H1 (cell line): ENCODE data around the gene MIPOL1. TPM values are rescaled to one million over a fixed set of nuclear protein-coding genes. Genes with fewer than 3 reads are reported as not detected.

ENCODE experiments used
- CTCF ChIA-PET: fragments of 300-600 bp; sonication (Branson Sonifier 250); formaldehyde crosslinking; loops from one replicate; lab custom pipeline; 2021; ENCODE audit not compliant: partially characterized antibody; lab: Charles Lee
- POLR2A ChIA-PET: fragments of 300-600 bp; sonication (Branson Sonifier 250); formaldehyde crosslinking; loops from one replicate; lab custom pipeline; 2021; ENCODE audit warnings: inconsistent platforms; ENCODE audit not compliant: partially characterized antibody; lab: Charles Lee
- DNase-seq, 2 experiments: peaks; one replicate each; pipeline versions ENCODE4 v3.0.0 to v3.0.0-alpha.2; 2010 to 2022; ENCODE audit warnings: low spot score in 2 of 2, low read depth in 1 of 2, mixed read lengths in 1 of 2
- FAIRE-seq: peaks from 2 replicates; lab custom pipeline; 2011; peaks lifted over from hg19 to GRCh38; lab: Jason Lieb, UNC
- H2AFZ ChIP-seq: 2 replicates; pipeline ENCODE4 v1.8.1; 2012; ENCODE audit warnings: low read length, inconsistent platforms
- H2AK5ac ChIP-seq: 2 replicates; pipeline ENCODE4 v1.6.1; 2013; ENCODE audit warnings: low read depth, low read length
- H2BK120ac ChIP-seq: replicated peaks from 2 replicates; pipeline ENCODE3; 2013; ENCODE audit warnings: low read depth, low read length, inconsistent platforms
- H2BK12ac ChIP-seq: 2 replicates; pipeline ENCODE4 v1.6.1; 2013; ENCODE audit warnings: low read depth, low read length
- H2BK15ac ChIP-seq: 2 replicates; pipeline ENCODE4 v1.6.1; 2013; ENCODE audit warnings: low read length
- H2BK20ac ChIP-seq: 2 replicates; pipeline ENCODE4 v1.6.1; 2013; ENCODE audit warnings: low read length
- H2BK5ac ChIP-seq: 2 replicates; pipeline ENCODE4 v1.6.1; 2013; ENCODE audit warnings: low read depth, low read length
- H3K14ac ChIP-seq: 2 replicates; pipeline ENCODE4 v1.6.1; 2013; ENCODE audit warnings: inconsistent platforms; ENCODE audit not compliant: insufficient read length
- H3K18ac ChIP-seq: 2 replicates; pipeline ENCODE4 v1.6.1; 2013; ENCODE audit warnings: low read length; ENCODE audit errors: extremely low read depth
- H3K23ac ChIP-seq: 2 replicates; pipeline ENCODE4 v1.6.1; 2013; ENCODE audit warnings: inconsistent platforms; ENCODE audit not compliant: insufficient read length
- H3K23me2 ChIP-seq: 2 replicates; pipeline ENCODE4 v1.6.1; 2013; ENCODE audit warnings: low read depth, low read length
- H3K27ac ChIP-seq: 2 replicates; pipeline ENCODE4 v1.6.1; 2011; ENCODE audit warnings: low read depth, low read length, inconsistent platforms
- H3K27me3 ChIP-seq, 4 experiments: replicated peaks in 1 of 4; 1 replicate in 1 of 4; 2 replicates in 3 of 4; pipeline versions ENCODE4 v1.6.1 to v1.8.1; 2011 to 2013; ENCODE audit warnings: low read length in 3 of 4, mild to moderate bottlenecking in 3 of 4, inconsistent platforms in 2 of 4, mixed read lengths in 2 of 4, moderate library complexity in 1 of 4; ENCODE audit not compliant: control insufficient read depth in 3 of 4, insufficient read depth in 3 of 4; ENCODE audit errors: extremely low read depth in 1 of 4
- H3K36me3 ChIP-seq, 4 experiments: 2 replicates each; pipeline versions ENCODE4 v1.6.1 to v1.8.1; 2011 to 2013; ENCODE audit warnings: mild to moderate bottlenecking in 4 of 4, low read length in 3 of 4, moderate library complexity in 2 of 4, control low read depth in 1 of 4, inconsistent platforms in 1 of 4; ENCODE audit not compliant: insufficient read depth in 4 of 4, control insufficient read depth in 2 of 4
- H3K4ac ChIP-seq: replicated peaks from 2 replicates; pipeline ENCODE3; 2013; ENCODE audit warnings: low read length, low read depth, mixed read lengths, inconsistent platforms; ENCODE audit not compliant: insufficient read length
- H3K4me1 ChIP-seq, 4 experiments: replicated peaks in 1 of 4; 1 replicate in 1 of 4; 2 replicates in 3 of 4; pipeline versions ENCODE4 v1.6.1 to v1.8.1; 2011 to 2013; ENCODE audit warnings: low read length in 3 of 4, inconsistent platforms in 2 of 4, mixed read lengths in 1 of 4; ENCODE audit not compliant: insufficient read depth in 4 of 4, control insufficient read depth in 3 of 4
- H3K4me2 ChIP-seq, 2 experiments: 2 replicates each; pipeline versions ENCODE4 v1.6.1 to v1.8.1; 2011 to 2013; ENCODE audit warnings: low read depth in 2 of 2, low read length in 2 of 2, control low read depth in 1 of 2, inconsistent platforms in 1 of 2, mild to moderate bottlenecking in 1 of 2; ENCODE audit not compliant: insufficient read depth in 1 of 2
- H3K4me3 ChIP-seq, 4 experiments: fragments of 200-600, 300-600 bp in 1 of 4; sonication (generic), shearing (Covaris generic), sonication (Bioruptor Twin) in 1 of 4; 2 replicates each; pipeline versions ENCODE4 v1.5.1 to v1.8.1; 2011 to 2016; ENCODE audit warnings: low read length in 4 of 4, low read depth in 3 of 4, control low read depth in 2 of 4, inconsistent platforms in 2 of 4, mild to moderate bottlenecking in 2 of 4, mixed read lengths in 1 of 4, moderate library complexity in 1 of 4; ENCODE audit not compliant: insufficient read depth in 2 of 4; ENCODE audit errors: extremely low read depth in 1 of 4
- H3K56ac ChIP-seq: replicated peaks from 2 replicates; pipeline ENCODE3; 2013; ENCODE audit warnings: low read depth, mild to moderate bottlenecking, mixed read lengths, low read length, inconsistent platforms; ENCODE audit not compliant: insufficient read length
- H3K79me1 ChIP-seq: 2 replicates; pipeline ENCODE4 v1.6.1; 2013; ENCODE audit warnings: low read depth, low read length, control low read depth
- H3K79me2 ChIP-seq, 2 experiments: 2 replicates each; pipeline versions ENCODE4 v1.6.1 to v1.8.1; 2012 to 2013; ENCODE audit warnings: low read length in 2 of 2, mild to moderate bottlenecking in 2 of 2, inconsistent platforms in 1 of 2; ENCODE audit not compliant: insufficient read depth in 2 of 2, control insufficient read depth in 1 of 2
- H3K9ac ChIP-seq, 4 experiments: replicated peaks in 1 of 4; 1 replicate in 1 of 4; 2 replicates in 3 of 4; pipeline versions ENCODE4 v1.6.1 to v1.8.1; 2011 to 2013; ENCODE audit warnings: low read depth in 3 of 4, low read length in 3 of 4, control low read depth in 2 of 4, mild to moderate bottlenecking in 2 of 4, moderate library complexity in 2 of 4, inconsistent platforms in 1 of 4; ENCODE audit errors: extremely low read depth in 1 of 4
- H3K9me3 ChIP-seq, 2 experiments: 2 replicates each; pipeline versions ENCODE4 v1.6.1 to v1.8.1; 2012 to 2013; ENCODE audit warnings: mild to moderate bottlenecking in 2 of 2, moderate library complexity in 2 of 2, control low read depth in 1 of 2, inconsistent platforms in 1 of 2, low read depth in 1 of 2, low read length in 1 of 2, mixed read lengths in 1 of 2; ENCODE audit not compliant: insufficient read depth in 2 of 2
- H4K20me1 ChIP-seq, 2 experiments: replicated peaks in 1 of 2; 2 replicates each; pipeline versions ENCODE3 to v1.8.1; 2011 to 2013; ENCODE audit warnings: inconsistent platforms in 2 of 2, low read length in 2 of 2, mild to moderate bottlenecking in 1 of 2; ENCODE audit not compliant: insufficient read depth in 2 of 2, control insufficient read depth in 1 of 2
- H4K5ac ChIP-seq: 2 replicates; pipeline ENCODE4 v1.6.1; 2013; ENCODE audit warnings: low read length, low read depth, mixed read lengths, inconsistent platforms; ENCODE audit not compliant: insufficient read length
- H4K8ac ChIP-seq: 2 replicates; pipeline ENCODE4 v1.8.0; 2013; ENCODE audit warnings: mild to moderate bottlenecking, moderate library complexity, low read length, inconsistent platforms; ENCODE audit not compliant: insufficient read depth; ENCODE audit errors: extremely low read depth
- H4K91ac ChIP-seq: replicated peaks from 2 replicates; pipeline ENCODE3; 2013; ENCODE audit warnings: low read length, mixed read lengths, inconsistent platforms; ENCODE audit not compliant: insufficient read length
- CBX8 ChIP-seq: fragments of 300-800, 300-1000 bp; sonication (generic); IDR thresholded peaks from 2 replicates; pipeline ENCODE4 v1.7.1; 2016; ENCODE audit warnings: low read depth, low read length, borderline replicate concordance
- CHD1 ChIP-seq: IDR thresholded peaks from 2 replicates; pipeline ENCODE4 v1.6.1; 2012; ENCODE audit warnings: low read depth, low read length, improper control_type of control experiment
- HDAC6 ChIP-seq: IDR thresholded peaks from one replicate; pipeline ENCODE4 v1.7.1; 2012; ENCODE audit warnings: low read depth, mild to moderate bottlenecking, inconsistent platforms, low read length, moderate library complexity
- KDM5A ChIP-seq: fragments of 200-600 bp; IDR thresholded peaks from 2 replicates; pipeline ENCODE4 v1.7.1; 2012; ENCODE audit warnings: mild to moderate bottlenecking, low read length, inconsistent platforms, mixed read lengths
- SP4 ChIP-seq: IDR thresholded peaks from 2 replicates; pipeline ENCODE4 v1.6.1; 2012; ENCODE audit warnings: low read length, inconsistent platforms
- WGBS, 2 experiments: shearing (Covaris generic) in 1 of 2; methylation state at CpG; one replicate each; pipeline versions ENCODE4 v1.1.6 to v1.1.7; 2013 to 2015; ENCODE audit warnings: low lambda C conversion rate in 2 of 2, mixed read lengths in 2 of 2, inconsistent platforms in 1 of 2, low coverage in 1 of 2, missing lambda C conversion rate in 1 of 2; ENCODE audit not compliant: insufficient replicate concordance in 2 of 2, insufficient coverage in 1 of 2, insufficient read length in 1 of 2; ENCODE audit errors: extremely low coverage in 1 of 2, missing lambda C conversion rate in 1 of 2; 5-methylcytosine and 5-hydroxymethylcytosine counted together
- polyA plus RNA-seq, 7 experiments: library from polyadenylated mRNA; depleted of rRNA in 3 of 7; stranded (reverse) in 5 of 7; unstranded in 2 of 7; fragments of >200 nt in 5 of 7; fragments of 200-250 nt in 2 of 7; gene quantifications; 1 replicate in 5 of 7; 2 replicates in 1 of 7; 4 replicates in 1 of 7; pipeline versions ENCODE4 v1.2.1 to v1.2.3, GENCODE V29; 2011 to 2013; ENCODE audit warnings: missing spikeins in 2 of 7, mixed read lengths in 2 of 7
- total RNA-seq: library from RNA; stranded (reverse); fragmentation: NEBNext Ultra II Directional; extraction: Animal tissue kit (Norgen Biotek cat#: 25700); gene quantifications from 2 replicates; pipeline ENCODE4 v1.2.1, GENCODE V29; 2021

The MIPOL1 gene
- total and polyA plus RNA-seq, 2 of the 8 experiments (the other 6 are each of a cell fraction or from before 2014, with no cell fraction given) = 2.8 to 23.9 TPM

DNA sequence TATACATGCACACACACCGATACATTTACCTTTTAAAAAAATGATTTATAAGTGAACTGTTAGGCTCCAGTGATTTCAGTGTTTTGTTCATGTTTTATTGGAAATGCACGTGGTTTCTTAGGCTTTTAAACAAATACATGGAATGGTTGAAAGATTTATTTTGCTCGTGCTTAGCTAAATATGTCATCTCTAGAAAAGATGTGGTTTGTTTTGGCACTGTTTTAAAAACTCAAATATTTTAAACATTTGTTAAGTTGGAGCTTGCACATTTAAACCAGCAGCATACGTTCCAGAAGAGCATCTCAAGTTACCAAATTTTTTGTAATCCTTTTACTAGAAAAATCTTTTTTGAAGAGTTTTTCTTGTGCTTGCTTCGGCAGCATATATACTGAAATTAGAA is 352.8 kb downstream of the MIPOL1 start:
- Histone ChIP-seq H3K27me3 (no peaks in the 10 kb centered on the region), H3K4me3 (no peak overlapping the region), H3K14ac (no peak overlapping the region), H2BK120ac (no peak overlapping the region), H3K9ac (no peak overlapping the region), H3K56ac (no peak overlapping the region), H3K79me2 (no peaks in the 10 kb centered on the region), H3K4ac (no peak overlapping the region), H2BK5ac (no peak overlapping the region), H3K23ac (no peak overlapping the region), H3K27ac (no peak overlapping the region), H3K79me1 (no peaks in the 10 kb centered on the region), H4K5ac (no peak overlapping the region), H3K36me3 (no peaks in the 10 kb centered on the region), H3K4me1 (no peaks in the 10 kb centered on the region)
- POLR2A ChIA-PET = no interaction called here
- WGBS, 2 experiments = 75% methylated on average over 5 of the region's 5 CpGs; no CpG with 5 or more reads in 1 of the 2 experiments
- CTCF ChIA-PET = no interaction called here
- DNase-seq = no peak
- TF ChIP-seq HDAC6 (no peak), CHD1 (no peak), SP4 (no peak), CBX8 (no peak), KDM5A (no peak)
- TF ChIP-seq, all 59 proteins: peak for 0
- no peak overlapping the region for H4K8ac ChIP-seq
- H4K91ac ChIP-seq = no peak overlapping the region
- H2AFZ ChIP-seq = no peak overlapping the region
- no peak overlapping the region for H2BK15ac ChIP-seq
- no peaks in the 10 kb centered on the region for H4K20me1 ChIP-seq
- peaks cover 0 to 4% of the 10 kb centered on the region in 2 experiments; a peak in 1 of 4 replicates for H3K9me3 ChIP-seq
- no peak overlapping the region for H2BK20ac ChIP-seq
- H2BK12ac ChIP-seq = no peak overlapping the region
- no peaks in the 10 kb centered on the region for H3K23me2 ChIP-seq
- H3K18ac ChIP-seq = no peak overlapping the region
- no peak overlapping the region for H2AK5ac ChIP-seq
- no peak overlapping the region for H3K4me2 ChIP-seq
- FAIRE-seq = no peak
